Activated CD4-positive, CD25-positive, alpha-beta regulatory T cell (primary cell): ENCODE results near the gene SULF2.

ENCODE experiments used
- DNase-seq, 4 experiments: peaks; one replicate each; lab custom pipeline; 2025; lab: John Stamatoyannopoulos, UW

Gene SULF2

DNA sequence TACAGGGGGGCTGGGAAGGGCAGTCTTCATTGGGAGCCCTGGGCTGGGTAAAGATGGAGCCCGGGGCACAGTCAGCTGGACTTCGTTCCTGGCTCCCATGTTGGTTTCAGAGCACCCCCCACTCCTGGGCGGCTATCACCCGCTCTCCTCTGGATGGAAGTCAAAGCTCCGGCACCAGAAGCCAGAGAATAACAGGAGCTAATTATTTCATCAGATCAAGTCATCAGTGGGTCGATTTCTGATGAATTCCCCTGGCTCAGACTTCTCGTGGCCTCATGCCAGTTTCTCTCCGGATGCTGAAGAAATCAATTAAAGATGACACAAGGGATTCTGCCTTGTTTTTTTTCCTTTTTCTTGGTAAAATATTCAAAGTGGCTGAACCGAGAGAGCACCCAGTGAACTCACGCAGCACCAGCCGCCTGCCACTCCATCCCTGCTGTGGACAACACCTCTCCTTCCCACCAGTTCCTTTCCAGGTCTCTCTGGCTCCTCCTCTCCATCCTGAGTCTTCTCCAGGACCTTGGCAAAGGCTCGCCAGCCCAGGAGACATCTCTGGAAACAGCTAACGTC is 22.5 kb downstream of the SULF2 start:
- no peak for DNase-seq

DNA sequence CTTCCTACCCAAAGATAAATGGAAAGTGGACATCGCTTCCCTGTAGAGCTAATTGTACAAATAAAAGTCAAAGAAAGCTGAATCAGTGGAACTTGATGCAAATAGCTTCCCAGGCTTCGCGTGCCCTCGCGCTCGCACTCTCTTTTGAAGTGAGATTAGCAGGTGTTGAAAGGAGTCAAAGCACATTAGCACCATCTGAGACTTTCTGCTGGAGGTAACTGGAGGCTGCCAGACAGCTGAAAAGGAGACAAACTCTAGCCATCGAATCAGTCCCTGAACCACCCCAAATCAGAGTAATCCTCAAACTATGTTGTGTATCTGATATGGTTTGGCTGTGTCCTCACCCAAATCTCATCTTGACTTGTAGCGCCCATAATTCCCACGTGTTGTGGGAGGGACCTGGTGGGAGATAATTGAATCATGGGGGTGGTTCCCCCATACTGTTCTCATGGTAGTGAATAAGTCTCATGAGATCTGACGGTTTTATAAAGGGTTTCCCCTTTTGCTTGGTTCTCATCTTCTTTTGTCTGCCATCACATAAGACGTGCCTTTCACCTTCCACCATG is 23.7 kb downstream of the SULF2 start:
- no peak for DNase-seq

GRCh38 chr20:47760686-47761481 is 24.4 kb downstream of the SULF2 start:
- DNase-seq: no peak

GRCh38 chr20:47758517-47759450 is 26.5 kb downstream of the SULF2 start:
- DNase-seq: no peak

DNA sequence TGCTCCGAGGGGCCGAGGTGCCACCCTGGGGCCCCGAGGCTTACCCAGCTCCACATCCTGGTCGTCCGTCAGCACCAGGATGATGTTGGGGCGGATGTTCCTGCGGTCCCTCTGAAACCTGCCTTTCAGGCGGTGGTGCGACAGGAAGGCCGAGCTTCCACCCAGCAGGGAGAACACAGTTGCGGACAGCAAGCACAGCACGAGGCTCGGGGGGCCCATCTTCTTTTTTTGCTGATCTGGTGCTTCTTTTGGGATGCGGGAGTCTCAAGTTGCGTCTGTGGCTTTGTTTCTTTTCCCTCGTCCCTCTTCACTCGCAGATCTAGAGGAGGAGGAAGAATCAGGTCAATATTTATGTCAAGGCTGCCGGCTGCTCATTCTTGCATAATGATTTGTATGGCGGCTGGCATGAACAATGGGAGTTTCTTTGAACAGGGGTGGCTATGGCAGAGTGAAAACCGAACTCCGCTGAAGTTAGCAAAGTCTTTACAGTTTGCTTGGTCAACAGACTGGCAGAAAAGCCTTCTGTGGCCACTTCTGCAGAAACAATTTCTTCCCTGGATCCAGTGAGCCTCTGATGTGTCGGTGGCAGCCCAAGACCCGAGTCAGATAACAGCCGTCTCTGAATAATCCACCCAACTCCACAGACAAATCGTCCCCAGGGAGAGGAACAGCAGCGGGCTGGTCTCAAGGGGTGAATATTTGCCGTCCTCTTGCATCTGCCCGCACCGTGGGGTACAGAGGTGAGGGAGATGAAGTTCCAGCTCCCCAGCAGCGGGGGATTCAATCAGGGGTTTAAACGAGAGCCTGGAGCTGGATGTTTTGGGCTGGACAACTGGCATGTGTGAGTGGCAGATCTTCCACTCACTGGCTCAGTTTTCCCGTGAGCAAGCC is 27.9 kb downstream of the SULF2 start:
- no peak for DNase-seq

DNA sequence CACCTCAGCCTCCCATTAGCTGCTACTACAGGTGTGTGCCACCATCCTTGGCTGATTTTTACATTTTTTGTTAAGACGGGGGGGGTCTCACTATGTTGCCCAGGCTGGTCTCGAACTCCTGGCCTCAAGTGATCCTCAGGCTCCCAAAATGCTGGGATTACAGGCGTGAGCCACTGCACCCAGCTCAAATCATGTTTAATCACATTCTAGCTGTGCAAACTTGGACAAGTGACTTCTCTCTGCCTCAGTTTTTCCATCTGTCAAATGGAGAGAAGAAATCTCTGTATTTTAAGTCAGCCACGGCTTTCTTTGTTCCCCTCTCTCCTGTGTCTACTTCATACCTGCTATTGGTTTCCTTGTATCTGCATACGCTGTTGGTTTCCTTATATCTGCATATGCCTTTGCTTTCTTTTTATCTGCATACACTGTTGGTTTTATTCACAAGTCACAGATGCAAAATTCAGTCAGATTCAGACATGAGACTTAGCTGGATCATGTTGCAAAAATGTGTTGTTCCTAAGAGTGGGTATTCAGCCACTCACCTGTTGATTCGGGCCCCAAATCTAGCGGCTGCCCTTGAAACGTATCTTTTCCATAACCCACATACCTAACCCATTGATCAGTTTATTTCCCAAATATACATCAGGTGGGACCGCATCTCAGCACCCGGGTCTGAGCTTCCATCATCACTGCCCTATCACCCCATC is 30.2 kb downstream of the SULF2 start:
- no peak for DNase-seq

- no peak for DNase-seq
These were observed 30.9 kb downstream of the SULF2 start for GRCh38 chr20:47754388-47754715.

DNA sequence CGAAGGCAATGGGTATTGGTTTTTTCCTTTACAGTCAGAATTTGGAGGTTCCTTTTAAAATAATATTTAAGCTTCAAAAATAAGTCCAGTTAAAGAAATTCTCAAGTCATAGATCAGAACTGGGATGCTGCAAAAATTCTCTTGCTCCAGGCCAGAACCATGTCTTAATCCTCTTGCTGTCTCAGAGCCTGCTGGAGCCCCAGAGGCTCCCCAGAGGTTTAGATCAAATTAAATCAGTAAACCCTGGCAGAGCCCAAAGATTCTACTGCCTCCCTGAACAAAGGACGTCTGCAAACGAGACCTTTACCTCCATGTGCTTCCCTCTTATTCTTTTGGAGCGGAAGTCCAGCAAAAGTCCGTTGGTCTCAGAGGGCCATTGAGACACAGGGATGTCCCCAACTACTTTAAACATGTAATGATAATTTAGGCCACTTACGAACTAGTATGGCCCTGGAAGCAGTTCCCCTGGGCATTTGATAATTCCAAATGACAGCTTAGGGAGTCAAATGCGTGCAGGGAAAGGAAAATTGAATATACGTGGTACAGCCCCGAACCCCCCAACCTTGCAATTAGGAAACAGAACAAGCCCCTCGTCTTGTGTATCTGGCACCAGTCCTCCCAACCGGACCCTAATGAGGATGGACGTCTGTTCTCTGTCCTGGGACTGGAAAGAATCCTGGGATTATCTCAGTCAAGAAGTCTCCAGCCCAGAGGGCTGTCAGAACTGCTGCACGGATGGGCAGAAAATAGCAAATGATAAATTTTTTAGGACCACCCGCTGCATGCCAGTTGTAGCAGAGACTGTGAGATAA is 31.5 kb downstream of the SULF2 start:
- DNase-seq: no peak

DNA sequence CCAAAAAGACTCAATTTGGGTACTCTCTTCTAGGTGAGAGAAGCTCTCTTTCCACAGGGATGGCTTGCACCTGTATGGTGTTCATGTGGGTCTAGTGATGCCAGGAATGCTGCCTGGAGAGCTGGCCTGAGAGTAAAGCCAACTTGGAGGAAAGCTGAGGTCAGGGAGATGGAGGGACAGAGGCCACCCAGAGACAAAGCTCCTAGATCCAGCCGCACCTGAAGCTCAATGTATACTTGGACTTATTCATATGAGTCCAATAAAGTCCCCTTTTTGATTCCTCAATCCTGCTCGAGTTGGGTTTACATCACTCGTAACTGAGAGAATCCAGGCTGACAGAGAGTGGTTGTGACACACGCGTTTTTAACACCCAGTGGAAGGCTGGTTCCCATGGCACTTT is 33.8 kb downstream of the SULF2 start:
- DNase-seq: no peak

GRCh38 chr20:47749339-47749738 is 35.9 kb downstream of the SULF2 start:
- DNase-seq: no peak

DNA sequence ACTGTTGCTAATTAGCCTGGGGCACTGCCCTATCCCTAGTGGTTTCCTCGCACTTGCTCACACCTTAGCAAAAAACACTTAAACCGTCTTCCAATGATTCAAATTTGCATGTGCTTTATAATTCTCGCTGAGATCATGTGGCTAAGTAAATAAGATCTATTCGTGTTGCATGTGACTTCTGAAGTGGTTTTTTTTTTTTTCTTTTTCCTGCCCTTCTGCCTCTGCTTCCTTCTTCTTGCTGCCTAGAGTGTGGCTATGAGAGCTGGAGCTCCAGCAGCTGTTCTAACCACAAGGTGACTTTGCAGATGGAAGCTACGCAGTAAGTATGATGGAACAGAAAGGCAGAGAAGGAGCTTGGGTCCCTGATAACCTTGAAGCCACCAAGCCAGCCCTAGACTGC is 36.5 kb downstream of the SULF2 start:
- DNase-seq: no peak

GRCh38 chr20:47748069-47748468 is 37.2 kb downstream of the SULF2 start:
- no peak for DNase-seq

DNA sequence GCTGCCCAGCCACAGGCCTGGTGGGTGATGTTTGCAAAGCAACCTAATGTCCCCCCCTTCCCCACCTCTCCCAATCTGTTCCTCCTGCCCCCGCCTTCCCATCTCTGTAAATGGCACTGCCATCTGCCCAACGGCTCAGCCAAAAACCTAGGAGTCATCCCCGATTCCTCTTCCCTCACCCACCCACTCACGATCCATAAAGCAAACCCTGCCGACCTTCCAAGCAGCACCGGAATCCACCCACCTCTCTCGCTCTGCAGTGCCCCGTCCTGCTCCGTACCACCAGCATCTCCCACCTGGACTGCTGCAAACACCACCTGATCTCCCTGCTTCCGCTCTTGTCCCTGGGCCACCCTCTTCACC is 37.6 kb downstream of the SULF2 start:
- DNase-seq: no peak

DNA sequence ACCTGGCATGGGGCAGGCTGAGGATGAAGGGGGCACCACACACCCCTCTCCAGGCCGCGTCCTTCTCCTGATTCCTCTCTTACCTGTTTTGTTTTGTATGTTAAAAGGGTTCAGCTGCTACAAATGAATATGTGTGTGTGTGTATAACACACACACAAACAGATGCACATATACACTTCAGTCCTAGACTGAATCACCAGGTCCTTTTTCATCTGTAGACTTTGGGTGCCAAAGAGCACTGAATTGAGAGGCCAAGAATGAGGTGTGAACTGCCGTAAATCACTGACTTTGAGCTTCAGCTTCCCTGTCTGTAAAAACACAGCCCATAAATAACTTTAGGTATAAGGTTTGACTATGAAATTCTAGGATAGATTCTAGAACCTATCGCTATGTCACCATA is 40.5 kb downstream of the SULF2 start:
- DNase-seq: no peak

DNA sequence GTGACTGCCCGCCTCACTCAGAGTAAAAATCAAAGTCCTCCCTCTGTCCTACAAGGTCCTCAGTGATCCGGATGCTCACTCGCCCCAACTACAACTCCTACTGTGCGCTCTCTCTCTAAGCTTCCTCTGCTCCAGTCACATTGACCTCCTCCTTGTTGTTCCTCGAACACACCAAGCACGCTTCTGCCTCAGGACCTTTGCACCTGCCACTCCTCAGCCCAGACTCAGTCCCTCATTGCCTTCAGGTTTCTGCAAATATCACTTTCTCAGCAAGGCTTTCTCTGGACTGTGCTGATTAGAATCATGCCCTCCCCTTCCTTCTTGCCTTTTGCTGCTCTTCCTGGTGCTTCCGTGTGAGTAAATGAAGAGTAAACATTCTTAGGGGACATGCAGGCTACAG is 41.6 kb downstream of the SULF2 start:
- no peak for DNase-seq

- DNase-seq: no peak
These were observed 43.3 kb downstream of the SULF2 start for GRCh38 chr20:47741669-47742608.

- DNase-seq: no peak
These were observed 44.5 kb downstream of the SULF2 start for GRCh38 chr20:47740862-47741184.

GRCh38 chr20:47740121-47740861 is 45.0 kb downstream of the SULF2 start:
- no peak for DNase-seq
